ENCODE data around the gene COPG1.
A peak's percentile ranks its signal among the peaks of the same experiment; 100 is the strongest.

Gene COPG1

DNA sequence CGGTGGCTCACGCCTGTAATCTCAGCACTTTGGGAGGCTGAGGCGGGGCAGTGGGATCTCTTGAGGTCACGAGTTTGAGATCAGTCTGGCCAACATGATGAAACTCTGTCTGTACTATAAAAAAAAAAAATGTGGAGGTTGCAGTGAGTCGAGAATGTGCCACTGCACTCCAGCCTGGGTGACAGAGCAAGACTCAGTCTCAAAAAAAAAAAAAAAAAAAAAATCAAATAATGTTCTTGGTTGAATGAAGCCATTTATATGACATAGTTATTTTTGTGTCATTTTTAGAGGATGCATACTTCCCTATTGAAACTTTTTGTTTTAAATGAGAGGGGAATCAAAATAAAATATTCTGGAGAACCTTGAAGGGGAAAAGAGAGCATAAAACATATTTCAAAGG is 32.3 kb downstream of the COPG1 start:
- DNase-seq, result peak; percentile 8 to 26 (median 13)

DNA sequence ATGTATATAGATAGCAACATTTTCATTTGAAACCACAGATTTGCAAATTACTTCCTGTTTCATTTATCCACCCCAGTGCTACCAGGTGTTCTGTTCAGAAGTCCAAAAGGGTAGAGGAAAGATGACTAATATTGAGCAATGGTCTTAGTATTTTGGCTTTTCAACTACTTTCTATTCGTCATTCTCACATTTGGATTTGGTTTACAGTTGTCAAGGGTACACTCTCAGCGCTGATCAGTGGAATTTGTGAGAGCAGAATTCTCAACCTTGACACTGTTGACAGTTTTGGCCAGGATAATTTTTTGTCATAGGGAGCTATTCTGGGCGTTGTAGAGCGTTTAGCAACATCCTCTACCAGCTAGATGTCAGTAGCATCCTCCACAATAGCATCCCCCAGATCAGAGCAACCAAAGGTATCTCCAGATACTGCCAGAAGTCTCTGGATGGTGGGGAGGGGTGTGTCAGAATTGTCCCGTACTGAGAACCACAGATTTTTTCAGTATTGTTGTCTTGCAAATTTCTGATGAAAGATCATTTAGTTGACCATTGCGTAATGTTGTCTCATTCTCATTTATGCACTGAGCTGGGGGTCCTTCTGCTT is 33.4 kb downstream of the COPG1 start:
- DNase-seq, result peak in 2 of 3 donors; percentile 27 to 46

DNA sequence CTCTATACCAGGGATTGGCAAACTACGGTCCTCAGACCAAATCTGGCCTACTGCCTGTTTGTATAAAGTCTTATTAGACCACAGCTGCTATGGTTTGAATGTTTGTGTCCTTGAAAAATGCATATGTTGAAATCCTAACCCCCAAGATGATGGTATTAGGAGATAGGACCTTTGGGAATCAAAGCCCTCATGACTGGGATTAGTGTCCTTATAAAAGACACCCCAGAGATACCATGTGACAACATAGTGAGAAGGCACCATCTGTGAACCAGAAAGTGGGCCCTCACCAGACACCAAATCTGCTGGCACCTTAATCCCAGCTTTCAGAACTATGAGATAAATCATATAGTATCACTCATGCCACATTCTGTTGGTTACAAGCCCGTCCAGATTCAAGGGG is 36.7 kb downstream of the COPG1 start:
- no peak for DNase-seq

DNA sequence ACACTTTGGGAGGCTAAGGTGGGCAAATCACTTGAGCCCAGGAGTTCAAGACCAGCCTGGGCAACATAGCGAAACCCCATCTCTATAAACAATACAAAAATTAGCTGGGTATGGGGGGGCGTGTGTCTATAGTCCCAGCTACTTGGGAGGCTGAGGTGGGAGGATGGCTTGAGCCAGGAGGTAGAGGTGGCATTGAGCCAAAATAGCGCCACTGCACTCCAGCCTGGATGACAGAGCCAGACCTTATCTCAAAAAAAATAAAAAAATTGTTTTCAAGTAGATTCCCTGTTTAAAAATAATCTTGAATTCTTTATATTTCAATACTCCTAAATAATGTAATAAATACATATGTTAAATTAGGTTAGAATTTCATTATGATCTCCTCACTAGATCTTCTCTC is 39.0 kb downstream of the COPG1 start:
- DNase-seq, result no peak

DNA sequence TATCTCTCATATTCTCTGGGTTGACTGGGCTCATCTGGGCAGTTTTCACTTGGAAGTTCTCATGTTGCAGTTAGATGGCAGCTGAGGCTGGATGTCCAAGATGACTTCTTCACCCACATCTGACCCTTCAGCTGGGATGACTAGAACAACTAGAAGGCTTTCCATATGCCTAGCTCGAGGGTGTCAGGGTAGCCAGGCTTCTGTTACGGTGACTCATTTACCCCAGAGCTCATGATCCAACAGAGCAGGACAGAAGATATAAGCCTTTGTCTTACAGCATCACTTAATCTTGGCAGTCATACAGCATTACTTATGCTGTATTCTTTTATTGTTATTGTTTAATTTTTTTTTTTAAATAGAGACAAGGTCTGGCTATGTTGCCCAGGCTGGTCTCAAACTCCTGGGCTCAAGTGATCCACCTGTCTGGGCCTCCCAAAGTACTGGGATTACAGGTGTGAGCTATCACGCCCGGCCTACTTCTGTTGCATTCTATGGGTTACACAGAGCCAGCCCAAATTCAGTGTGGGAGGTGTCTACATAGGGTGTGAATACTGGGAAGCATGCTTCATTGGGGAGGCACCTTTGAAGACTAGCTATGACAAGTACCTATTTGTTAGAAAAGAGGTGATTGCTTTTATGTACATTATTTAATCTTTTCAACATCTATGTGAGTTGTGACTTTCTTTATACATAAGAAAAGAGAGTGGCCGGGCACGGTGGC is 40.0 kb downstream of the COPG1 start:
- no peak for DNase-seq

DNA sequence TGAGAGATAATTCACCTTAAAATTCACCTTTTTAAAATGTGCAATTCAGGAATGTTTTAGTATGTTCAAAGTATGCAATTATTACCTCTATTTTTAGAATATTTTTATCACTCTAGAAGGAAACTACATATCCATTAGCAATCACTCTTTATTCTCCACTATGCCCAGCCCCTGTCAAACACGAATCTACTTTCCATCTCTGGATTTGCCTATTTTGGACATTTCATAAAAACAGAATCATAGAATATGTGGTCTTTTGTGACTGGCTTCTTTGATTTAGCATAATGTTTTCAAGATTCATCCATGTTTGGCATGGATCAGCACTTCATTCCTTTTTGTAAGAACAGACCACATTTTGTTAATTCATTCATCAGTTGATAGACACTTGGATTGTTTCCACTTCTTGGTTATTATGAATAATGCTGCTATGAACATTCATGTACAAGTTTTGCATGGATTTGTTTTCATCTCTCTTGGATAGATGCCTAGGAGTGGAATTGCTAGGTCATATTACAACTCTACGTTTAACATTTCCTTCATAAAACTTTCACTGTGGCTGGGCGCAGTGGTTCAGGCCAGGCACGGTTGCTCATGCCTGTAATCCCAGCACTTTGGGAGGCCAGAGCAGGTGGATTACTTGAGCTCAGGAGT is 42.0 kb downstream of the COPG1 start:
- no peak for DNase-seq

DNA sequence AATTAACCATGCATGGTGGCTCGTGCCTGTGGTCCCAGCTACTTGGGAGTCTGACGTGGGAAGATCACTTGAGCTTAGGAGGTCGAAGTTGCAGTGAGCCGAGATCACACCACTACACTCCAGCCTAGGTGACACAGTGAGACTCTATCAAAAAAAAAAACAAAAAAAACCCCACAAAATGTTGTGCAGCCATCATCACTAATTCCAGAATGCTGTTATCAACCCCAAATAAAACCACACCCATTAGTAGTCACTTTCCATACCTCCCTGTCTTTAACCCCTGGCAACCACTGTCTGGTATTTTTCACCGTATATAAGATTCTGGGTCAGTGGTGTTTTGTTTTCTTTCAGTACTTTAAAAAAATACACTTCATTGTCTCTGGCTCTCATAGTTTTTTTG is 45.9 kb downstream of the COPG1 start:
- no peak for DNase-seq

DNA sequence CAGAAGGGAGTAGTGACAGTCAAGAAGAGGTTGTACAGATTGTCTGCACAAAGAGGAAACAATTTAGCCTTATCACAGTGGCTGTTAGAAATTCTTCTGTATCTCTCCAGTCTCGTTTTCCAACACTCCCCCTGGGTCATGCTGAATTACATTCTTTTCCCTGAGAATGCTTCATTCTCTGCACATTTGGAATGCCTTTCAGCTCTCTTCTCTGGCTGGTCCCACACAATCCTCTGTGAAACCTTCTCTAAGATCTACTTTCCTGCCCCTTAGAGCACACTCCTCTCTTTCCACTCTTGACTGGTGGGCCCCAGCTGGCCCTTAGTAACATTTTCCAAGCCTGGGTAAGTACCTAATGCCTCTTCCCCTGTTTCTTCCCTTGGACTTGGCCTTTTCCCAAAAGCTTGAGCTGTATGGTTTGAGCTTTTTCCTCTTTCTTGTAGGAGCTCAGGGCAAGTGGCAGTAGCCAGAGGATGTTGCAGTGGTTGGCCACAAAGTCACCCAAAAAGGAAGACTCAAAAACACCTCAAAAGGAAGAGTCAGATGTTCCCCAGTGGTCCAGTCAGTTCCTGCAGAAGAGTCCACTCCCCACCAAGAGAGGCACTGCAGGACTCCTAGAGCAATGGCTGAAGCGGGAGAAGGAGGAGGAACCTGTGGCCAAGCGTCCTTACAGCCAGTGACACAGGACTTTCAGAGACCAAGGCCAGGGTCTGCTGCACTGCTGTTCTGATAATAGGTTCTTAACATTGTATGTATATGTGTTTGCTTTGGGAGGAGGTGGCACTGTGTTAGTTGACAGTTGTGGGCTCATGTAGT is 54.9 kb downstream of the COPG1 start:
- DNase-seq, result peak in 2 of 3 donors; percentile 47 to 59

DNA sequence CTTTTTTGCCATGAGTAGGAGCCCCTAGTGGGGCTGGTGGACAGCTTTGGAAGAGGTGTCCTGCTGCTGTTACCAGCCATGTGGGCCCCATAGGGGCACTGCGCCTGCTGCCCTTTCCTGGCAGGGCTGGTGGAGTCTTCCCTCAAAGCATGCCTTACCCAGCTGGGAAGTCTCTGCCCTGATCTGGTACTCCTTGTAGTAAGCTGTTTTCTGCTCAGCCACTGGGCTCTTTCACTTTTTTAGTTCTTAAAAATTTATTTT is 55.5 kb downstream of the COPG1 start:
- no peak for DNase-seq

DNA sequence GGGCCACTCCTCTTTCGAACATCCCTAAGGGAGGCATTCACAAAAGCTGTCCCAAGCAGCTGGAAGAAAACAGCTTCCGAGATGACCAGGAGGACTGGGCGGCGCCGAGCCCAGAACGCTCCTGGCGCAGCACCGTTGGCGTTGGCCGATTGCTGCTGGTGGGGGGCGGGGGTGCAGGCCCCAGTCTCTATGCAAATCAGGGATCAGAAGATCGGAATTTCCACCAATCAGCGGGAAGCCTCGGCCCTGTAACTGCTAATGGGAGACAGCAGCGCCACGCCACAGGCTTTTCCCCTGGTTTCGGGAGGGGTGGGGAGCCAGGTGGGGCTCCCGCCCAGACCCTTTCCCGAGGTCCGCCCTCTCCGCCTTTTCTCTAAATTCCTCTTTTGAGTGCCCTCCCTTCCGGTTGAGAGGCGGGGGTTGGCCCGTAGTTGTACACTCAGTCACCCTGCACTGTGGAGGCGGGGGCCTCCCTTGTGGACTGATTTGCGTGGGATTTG is 56.2 kb downstream of the COPG1 start:
- peak; percentile 97 to 98 (median 97) for DNase-seq

DNA sequence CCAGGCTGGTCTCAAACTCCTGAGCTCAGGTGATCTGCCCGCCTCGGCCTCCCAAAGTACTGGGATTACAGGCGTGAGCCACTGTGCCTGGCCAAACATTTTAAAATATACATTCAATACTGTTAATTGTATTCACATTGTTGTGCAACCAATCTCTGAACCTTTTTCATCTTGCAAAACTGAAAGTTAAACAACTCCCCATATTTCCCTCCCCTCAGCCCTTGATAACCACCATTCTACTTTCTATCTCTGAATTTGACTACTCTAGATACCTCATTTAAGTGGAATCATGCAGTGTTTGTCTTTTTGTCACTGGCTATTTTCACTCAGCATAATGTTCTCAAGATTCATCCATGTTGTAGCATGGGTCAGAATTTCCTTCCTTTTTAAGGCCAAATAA is 59.2 kb downstream of the COPG1 start:
- no peak for DNase-seq

DNA sequence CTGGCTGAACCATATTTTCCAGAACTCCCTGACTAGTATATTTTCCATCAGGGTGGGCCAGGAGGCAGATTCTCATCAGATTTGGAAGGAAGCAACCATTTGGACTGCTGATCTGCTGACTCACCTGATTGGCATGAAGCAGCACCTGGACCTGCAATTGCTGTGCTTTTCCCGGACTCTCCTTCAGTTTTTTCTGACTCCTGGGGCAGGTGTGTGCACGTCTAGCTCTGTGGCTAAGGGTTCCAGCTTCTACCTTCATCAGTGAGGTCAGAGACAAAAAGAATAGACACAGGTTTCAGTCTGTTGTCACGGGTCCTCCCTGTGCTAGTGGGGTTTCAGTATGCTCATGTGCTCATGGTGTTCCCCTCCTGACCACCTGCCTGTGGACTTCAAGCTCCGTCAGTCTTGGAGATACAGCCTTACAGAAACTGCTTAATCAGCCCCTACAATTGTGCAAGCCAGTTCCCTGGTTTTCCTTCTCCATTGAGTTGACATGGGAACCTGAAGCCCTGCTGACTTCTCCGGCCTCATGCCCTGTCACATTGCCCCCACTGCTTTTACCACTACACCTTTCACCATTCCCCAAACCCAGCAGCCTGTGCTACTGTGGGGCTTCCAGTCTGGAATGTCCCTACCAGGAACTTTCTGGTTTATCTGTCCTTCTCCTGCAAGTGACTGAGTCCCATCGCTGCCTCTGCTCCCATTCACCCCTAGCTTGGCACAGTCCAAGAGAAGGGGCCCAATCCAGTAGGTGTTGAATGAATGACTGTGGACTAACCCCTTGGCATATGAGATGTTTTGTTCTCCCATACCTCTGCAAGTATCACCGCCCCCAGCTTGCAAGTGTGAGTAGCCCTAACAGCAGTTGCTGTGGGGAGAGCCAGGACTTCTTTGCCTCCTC is 61.0 kb downstream of the COPG1 start:
- peak; percentile 47 to 60 (median 56) for DNase-seq

DNA sequence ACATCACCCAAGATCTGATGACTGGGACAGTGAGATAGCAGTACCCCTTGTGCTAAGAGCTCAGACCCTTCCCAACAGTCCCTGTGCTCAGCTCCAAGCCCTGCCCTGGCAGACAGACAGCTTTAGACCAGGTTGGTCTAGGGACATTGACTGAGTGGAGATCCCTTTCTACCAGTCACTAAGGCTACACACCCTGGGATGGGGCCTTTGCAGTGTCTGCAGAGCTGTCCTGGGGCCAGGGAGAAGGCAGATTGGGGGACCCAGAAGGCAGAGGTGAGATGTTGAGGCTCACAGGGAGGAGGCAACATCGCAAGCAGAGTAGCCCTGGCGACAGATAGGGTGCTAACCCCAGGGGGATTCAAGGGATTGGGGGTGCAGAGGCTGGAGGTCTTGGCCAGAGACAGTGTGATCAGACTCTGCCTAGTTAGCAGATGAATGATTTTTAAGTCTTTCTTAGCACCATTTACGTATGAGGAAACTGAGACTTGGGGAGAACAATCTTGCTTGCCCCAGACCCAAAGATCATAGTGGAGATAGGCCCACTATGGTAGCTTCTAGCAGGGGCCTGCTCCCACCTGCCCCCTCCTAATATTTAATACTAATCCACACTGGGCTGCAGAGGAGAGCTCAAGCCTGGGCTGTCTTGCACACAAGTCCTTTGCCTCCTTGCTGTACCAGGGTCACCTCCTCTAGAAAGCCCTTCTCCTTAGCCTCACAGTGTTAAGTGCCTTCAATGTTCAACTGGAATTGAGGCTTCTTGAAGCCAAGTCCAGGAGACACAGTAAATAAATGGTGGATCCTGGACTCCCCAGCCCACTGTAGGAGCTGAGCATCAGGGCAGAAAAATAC is 61.9 kb downstream of the COPG1 start:
- no peak for DNase-seq

DNA sequence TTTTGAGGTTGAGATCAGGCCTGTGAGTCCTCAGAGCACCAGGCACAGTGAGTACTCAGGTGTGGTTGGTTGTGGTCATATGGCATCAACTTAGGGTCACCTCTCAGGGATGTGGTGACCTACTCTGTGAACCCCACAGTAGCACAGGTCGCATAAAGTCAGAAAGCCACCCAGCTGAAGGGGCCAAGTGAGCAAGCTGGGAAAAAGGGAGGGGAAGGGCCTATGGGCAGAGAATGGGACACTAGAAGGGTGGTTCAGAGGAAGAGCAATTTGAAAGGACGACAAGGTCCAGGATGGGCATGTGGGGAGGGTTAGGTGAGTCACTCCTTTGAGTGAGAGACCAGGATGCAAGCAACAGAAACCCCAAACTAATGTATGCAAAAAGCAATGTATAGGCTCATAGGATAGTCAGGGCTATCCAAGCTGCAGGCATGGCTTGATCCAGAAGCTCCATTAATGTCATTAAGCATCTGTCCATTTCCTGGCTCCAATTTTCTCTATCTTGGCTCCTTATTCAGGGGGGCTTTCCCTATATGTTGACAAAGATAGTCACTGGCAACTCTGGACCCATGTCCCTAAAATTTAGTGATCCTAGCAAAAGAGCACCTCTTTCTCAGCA is 62.7 kb downstream of the COPG1 start:
- DNase-seq, result no peak

DNA sequence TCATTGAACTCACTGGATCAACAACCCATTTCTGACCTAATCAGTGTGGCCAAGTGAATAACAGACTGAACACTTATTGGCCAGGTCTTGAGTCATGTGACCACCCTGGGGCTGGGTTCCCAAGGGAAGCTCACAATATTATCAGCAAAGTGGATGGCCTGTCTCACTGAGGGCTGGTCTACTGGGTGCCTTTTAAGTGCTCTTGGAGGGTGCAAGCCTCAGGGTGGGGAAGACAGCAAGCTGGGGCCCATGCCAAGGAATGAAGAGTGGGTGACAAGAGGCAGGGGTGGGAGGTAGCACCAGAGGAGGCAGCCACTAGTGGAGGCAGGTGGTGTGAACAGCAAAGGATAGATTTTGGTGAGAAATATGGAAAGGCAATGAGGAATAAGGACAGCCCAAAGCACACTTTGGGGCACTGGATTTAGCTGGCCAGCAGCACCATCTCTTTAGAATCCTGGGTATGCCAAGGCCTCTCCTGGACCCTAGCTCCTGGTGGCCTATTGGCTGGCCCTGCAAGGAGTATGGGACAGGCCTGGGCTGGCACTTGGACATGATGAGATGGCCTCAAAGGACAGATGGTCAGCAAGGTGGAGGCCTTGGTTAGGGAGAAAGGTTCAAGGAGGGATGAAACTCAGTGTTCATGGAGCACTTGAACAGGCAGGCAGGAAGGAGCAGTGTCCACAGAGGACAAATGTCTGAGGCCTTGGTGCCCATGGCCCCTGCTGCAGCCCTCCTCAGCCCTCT is 63.4 kb downstream of the COPG1 start:
- DNase-seq, result no peak

DNA sequence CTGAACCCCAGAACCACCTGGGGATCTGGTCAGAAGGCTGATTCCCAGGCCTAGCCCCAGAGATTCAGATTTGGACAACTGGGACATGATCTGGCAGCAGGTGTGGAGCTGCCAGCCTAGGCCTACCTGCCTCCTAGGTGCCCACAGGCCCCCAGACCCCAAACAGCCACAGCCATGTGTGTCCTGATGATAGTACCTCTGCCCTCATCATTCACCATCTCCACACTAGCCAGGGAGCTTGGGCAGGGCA is 63.9 kb downstream of the COPG1 start:
- DNase-seq, result no peak

DNA sequence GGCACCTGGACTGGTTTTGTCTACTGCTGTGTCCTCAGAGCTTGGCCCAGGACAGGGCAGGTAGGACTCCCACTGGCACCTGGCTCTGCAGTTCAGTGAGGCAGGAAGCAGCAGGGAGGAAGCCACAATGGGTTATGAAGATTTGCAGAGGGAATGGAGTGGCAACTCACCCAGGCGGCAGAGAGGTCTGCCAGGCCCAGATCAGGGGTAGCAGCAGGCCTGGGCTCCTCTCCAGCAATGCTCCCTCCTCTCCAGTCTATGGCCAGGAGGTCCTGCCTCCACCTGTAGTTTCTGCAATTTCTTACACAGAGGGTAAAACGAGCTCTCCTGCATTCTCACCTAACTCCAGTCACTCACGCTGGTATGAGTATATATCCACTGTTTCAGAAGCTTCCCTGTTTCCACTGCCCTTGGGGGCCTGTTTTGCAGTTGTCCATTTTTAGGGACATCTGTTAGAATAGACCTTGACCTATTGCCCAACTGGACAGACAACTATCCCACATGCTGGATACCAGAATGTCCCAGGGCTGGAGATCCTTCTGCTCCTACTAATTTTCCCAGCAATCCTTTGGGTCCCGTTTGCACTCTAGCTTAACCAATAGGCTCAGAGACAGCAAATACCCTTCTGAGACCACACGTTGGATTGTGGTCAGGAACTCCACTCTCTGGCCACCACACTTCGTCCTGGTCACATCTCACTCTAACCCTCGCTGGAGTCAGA is 64.4 kb downstream of the COPG1 start:
- no peak for DNase-seq

DNA sequence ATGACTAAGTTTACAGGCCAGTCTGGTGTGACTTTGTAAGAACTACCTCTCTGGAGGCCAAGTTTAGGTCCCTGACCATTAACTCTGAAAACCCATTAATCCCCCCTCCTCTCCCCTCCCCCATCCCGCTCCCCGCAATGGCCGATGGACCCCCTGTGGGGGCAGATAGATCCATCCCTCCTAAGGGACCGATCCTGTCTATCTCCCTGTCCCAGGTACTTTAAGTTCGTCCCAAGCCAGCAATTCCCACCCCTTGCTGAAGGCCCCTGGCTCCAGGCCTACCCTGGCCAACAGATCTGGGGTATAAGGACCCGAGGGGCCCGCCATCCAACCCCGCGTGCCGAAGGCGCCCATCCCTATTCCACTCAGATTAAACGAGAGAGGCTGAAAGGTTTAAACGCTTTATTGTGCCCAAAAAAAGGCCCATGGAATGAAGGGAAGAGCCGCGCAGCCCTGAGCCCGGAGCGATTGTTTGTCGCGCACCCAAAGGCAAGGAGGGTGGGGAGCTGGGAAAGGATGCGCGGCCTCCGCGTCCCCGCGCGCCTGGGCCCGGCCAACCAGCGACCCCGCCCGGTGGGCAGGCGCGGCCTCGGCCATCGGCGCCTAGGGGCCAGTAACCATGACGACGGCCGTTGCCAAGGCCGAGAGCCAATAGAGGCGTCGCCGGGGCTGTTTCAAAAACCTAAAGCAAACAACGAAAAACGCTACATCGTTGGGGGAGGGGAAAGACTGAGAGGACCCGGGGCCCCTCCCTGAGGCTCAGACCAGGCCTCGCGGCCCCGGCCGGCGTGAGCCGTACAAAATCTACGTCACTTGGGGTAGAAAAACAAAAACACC is 65.2 kb downstream of the COPG1 start:
- peak; percentile 75 to 89 (median 77) for DNase-seq

Data from suppressor macrophage treated with lipopolysaccharide for 1 hour (primary cell).